RPMI7951 (cell line): ENCODE measurements around the gene BIRC5. TPM values are rescaled to one million over a fixed set of nuclear protein-coding genes. Genes with fewer than 3 reads are reported as not detected.

Experiments used
- total RNA-seq: library from RNA; depleted of rRNA; stranded (reverse); fragments of >200 nt; shearing (Covaris generic); gene quantifications from 2 replicates; pipeline ENCODE4 v1.2.3, GENCODE V29; 2014; rRNA removed

The BIRC5 gene
- total RNA-seq, 1 experiment from 2014 or later, result 160 TPM

Other genes starting within 250 kb of the BIRC5 start
- gene TMC6, start 85.5 kb upstream of the BIRC5 start, total RNA-seq, result not detected in 2 replicates
- gene TMC8, start 83.5 kb upstream of the BIRC5 start, total RNA-seq, result not detected in 2 replicates
- not detected in 2 replicates for gene C17orf99, start 67.9 kb upstream of the BIRC5 start, total RNA-seq
- gene SYNGR2, start 45.7 kb upstream of the BIRC5 start, total RNA-seq, result 15.6 and 17.3 TPM in 2 replicates
- gene TK1, start 27.2 kb upstream of the BIRC5 start, total RNA-seq, result 161 and 167 TPM in 2 replicates
- gene AFMID, start 26.9 kb upstream of the BIRC5 start, total RNA-seq, result 16.0 and 20.9 TPM in 2 replicates
- not detected in 2 replicates for gene TMEM235, start 17.4 kb downstream of the BIRC5 start, total RNA-seq
- gene SOCS3, start 145.8 kb downstream of the BIRC5 start, total RNA-seq, result 6.2 and 10.6 TPM in 2 replicates
- gene PGS1, start 164.4 kb downstream of the BIRC5 start, total RNA-seq, result 19.5 and 21.9 TPM in 2 replicates